Sigmoid colon (tissue), 4 donors: ENCODE results near the gene CMKLR1.

Experiments used
- CTCF ChIP-seq, 4 experiments: fragments of 450-650 bp in 3 of 4; fragments of 200-600 bp in 1 of 4; IDR thresholded peaks; one replicate each; pipeline ENCODE4 v1.5.1; 2016 to 2019; ENCODE audit warnings: antibody characterized with exemption in 4 of 4, mild to moderate bottlenecking in 3 of 4, moderate library complexity in 2 of 4
- POLR2AphosphoS5 ChIP-seq, 4 donors: sonication (generic); formaldehyde crosslinking; IDR thresholded peaks; one replicate each; pipeline ENCODE4 v1.6.1; 2017; ENCODE audit warnings: antibody characterized with exemption in 4 of 4

GRCh38 chr12:108333898-108334699 is 5.0 kb downstream of the CMKLR1 start:
- no peak for TF ChIP-seq POLR2AphosphoS5 (IDR thresholded peaks at IDR 0.05)
- no peak for TF ChIP-seq CTCF (IDR thresholded peaks at IDR 0.05)
